Measurements from ENCODE around the gene OR8K3.

OR8K3 gene

DNA sequence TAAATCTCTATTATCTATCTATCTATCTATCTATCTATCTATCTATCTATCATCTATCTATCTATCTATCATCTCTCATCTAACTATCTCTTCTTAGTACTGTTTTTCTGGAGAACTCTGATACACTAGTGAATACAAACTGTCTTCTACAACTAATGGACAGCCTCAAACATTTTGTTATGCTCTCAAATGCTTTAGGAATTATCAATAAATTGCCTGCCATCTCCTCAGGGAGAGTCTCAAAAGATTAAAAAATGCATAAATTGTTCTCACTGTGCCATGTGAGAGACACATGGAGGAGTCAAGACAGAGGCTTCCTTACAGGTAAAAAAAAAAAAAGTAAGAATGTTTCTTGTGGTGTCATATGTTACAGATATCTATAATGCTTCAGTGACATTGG lies at the start of gene OR8K3:
Gene OR8K3, plus strand, starts transcription at position 301 of the 400 bp plus-strand sequence. CDS start 3,163 bp downstream, outside the sequence.
- DNase-seq (ENCODE audit: low read depth in 4 of 4, low spot score in 1 of 4), result no peak

DNA sequence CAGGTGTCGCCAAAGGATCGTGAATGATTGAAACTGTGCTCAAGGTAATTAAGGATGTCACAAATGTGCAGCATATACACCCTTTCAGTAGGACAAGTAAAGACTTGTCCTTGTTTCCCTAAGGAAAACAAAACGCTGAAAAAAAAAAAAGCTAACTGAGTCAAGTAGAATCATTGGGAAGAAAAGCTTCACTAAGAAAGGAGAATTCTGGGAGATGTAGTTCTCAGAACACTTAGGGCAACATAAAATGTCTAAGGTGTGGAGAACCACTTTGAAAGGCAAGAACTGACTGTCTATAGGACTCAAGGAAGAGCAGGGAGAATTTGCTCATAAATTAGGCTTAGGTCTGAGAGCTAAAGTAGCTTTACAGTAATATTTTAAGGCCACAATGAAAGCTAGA lies 43.9 kb upstream of the OR8K3 start:
- no peak for DNase-seq (ENCODE audit: low read depth in 4 of 4, low spot score in 1 of 4)

- DNase-seq (ENCODE audit: low read depth in 4 of 4, low spot score in 1 of 4), result no peak
Observed at GRCh38 chr11:56273854-56274253, 41.1 kb upstream of the OR8K3 start, which contains the start of gene OR5T1. OR5T1 (plus strand) TSS chr11:56274154; CDS start chr11:56275639, 1,485 bp downstream.

DNA sequence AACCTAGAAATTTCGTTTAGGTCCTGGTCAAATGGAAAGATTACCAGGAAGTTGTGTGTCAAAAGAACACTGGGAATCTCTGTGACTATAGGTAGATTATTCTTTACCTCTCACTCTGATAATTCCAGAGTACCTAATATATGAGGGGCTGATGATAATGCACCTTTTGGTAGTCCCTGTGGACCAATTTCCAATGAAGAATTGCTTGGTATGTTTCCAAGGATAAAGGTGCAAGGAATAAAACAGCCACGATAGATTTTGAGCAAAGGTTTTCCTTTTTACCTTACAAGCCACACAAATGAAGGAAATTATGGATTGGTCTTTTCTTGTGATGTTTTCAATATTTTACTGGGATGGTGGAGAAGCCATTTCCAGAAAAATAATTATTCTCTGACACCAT lies 22.8 kb upstream of the OR8K3 start, which contains the start of gene OR8H1:
Gene OR8H1, minus strand, starts transcription at position 101 of the 400 bp plus-strand sequence. CDS start 1,192 bp downstream, outside the sequence.
- DNase-seq (ENCODE audit: low read depth in 4 of 4, low spot score in 1 of 4), result no peak

- no peak for DNase-seq (ENCODE audit: low read depth in 4 of 4, low spot score in 1 of 4)
Observed at GRCh38 chr11:56296898-56297297, 18.0 kb upstream of the OR8K3 start.

DNA sequence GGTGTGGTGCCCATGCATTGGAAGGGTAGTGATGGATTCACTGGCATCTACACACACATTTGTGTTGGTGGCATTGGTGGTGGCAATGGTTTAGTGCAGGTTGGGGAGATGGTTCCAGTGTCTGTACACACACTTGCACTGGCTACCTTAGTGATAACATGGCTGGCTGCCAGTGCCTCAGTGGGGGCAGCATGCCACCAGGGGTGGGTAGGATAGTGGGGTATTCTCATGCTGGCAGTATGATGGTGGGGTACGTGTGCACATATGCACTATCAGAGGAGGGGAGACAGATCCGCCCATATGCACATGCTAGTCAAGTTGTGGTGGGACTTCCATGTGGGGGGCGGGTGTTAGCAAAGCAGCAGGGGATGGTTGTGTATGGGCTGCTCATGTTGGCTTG lies 7.1 kb upstream of the OR8K3 start:
- no peak for DNase-seq (ENCODE audit: low read depth in 4 of 4, low spot score in 1 of 4)

DNA sequence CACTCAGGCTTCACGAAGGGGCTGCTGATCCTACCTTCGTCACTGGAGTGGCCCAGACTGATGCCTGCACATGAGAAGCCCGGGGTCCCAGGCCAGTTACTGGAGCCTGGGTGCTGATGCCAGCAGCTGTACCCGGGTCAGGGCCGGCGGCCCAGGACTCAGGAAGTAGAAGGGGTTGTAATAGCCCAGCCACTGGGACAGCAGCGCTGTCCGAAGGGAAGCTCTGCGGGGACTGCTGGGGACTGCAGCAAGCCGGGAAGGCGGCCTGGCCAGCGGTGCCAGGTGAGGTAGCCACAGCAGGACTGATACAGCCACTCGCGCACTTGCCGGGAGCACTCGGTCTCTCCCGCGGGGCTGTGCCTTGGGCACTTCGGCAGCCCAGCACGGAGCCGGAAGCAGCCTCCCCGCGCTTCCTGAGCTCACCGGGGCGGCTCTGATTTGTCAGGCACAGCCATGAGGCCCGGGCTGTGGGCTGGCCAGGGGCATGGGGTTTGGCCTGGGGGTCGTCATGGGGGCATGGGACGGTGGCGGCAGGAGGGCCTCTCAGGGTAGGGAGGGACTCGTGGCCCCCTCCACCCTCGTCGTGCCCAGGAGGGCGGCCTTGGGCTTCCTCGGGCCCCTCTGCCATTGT lies 17.0 kb downstream of the OR8K3 start:
- DNase-seq (ENCODE audit: low read depth in 4 of 4, low spot score in 1 of 4), result no peak

- DNase-seq (ENCODE audit: low read depth in 4 of 4, low spot score in 1 of 4), result no peak
Observed at GRCh38 chr11:56333156-56333555, 18.2 kb downstream of the OR8K3 start.

- DNase-seq (ENCODE audit: low read depth in 4 of 4, low spot score in 1 of 4), result no peak
Observed at GRCh38 chr11:56340289-56340688, 25.3 kb downstream of the OR8K3 start.

- DNase-seq (ENCODE audit: low read depth in 4 of 4, low spot score in 1 of 4), result no peak
Observed at GRCh38 chr11:56345739-56346138, 30.8 kb downstream of the OR8K3 start, which contains the start of gene OR8K1. OR8K1 (plus strand) TSS chr11:56346039; CDS start chr11:56346039, 0 bp downstream.

GRCh38 chr11:56353991-56354390 lies 39.0 kb downstream of the OR8K3 start, which contains the start of gene OR8J1:
OR8J1 (plus strand) TSS chr11:56354291; CDS start chr11:56360247, 5,956 bp downstream.
- DNase-seq (ENCODE audit: low read depth in 4 of 4, low spot score in 1 of 4), result no peak

Data from stimulated activated CD4-positive, alpha-beta T cell treated with anti-CD3 and anti-CD28 coated beads, Interleukin-1b, Interleukin-23, amount 100 ng/mL, for 24 hours (primary cell).